Osteoblast (primary cell): ENCODE data around the gene FRMPD2. TPM values are rescaled to one million over a fixed set of nuclear protein-coding genes. Genes with fewer than 3 reads are reported as not detected.
"Not testable (repeated sequence)": the region's sequence is repeated elsewhere in the genome, so short reads cannot be mapped to it uniquely, and the experiment has no call there.

ENCODE experiments used
- DNase-seq: peaks from one replicate; pipeline ENCODE4 v3.0.0; 2011; ENCODE audit warnings: low spot score, mixed read lengths; ENCODE audit not compliant: insufficient read length; ENCODE audit errors: missing footprints
- H2AFZ ChIP-seq: 2 replicates; pipeline ENCODE4 v1.6.0; 2011; ENCODE audit warnings: mild to moderate bottlenecking, low read length
- H3K27ac ChIP-seq: 2 replicates; pipeline ENCODE4 v1.5.1; 2011; ENCODE audit warnings: mild to moderate bottlenecking, low read depth, low read length, moderate library complexity
- H3K27me3 ChIP-seq: 2 replicates; pipeline ENCODE4 v1.6.0; 2012; ENCODE audit warnings: mild to moderate bottlenecking, control low read depth, inconsistent platforms, low read length, moderate library complexity; ENCODE audit not compliant: insufficient read depth
- H3K36me3 ChIP-seq: 2 replicates; pipeline ENCODE4 v1.5.1; 2011; ENCODE audit warnings: mild to moderate bottlenecking, low read length, control low read depth, moderate library complexity; ENCODE audit not compliant: insufficient read depth
- H3K4me1 ChIP-seq: 2 replicates; pipeline ENCODE4 v1.5.1; 2011; ENCODE audit warnings: mild to moderate bottlenecking, low read length, control low read depth, moderate library complexity; ENCODE audit not compliant: insufficient read depth
- H3K4me2 ChIP-seq: 2 replicates; pipeline ENCODE4 v1.6.0; 2011; ENCODE audit warnings: mild to moderate bottlenecking, low read length; ENCODE audit not compliant: insufficient read depth
- H3K4me3 ChIP-seq: fragments of 200-600 bp; sonication (generic); 3 replicates; pipeline ENCODE4 v1.5.1; 2012; ENCODE audit warnings: mild to moderate bottlenecking, low read length, inconsistent platforms; ENCODE audit not compliant: insufficient read depth
- H3K79me2 ChIP-seq: 2 replicates; pipeline ENCODE4 v1.6.0; 2012; ENCODE audit warnings: mild to moderate bottlenecking, low read length, control low read depth, inconsistent platforms; ENCODE audit not compliant: insufficient read depth
- H3K9me3 ChIP-seq: 2 replicates; pipeline ENCODE4 v1.5.1; 2011; ENCODE audit warnings: low read depth, low read length, control low read depth
- H4K20me1 ChIP-seq: 2 replicates; pipeline ENCODE4 v1.6.0; 2012; ENCODE audit warnings: mild to moderate bottlenecking, low read length, control low read depth; ENCODE audit not compliant: insufficient read depth
- CTCF ChIP-seq: IDR thresholded peaks from 2 replicates; pipeline ENCODE4 v1.5.1; 2011; ENCODE audit warnings: mild to moderate bottlenecking, low read depth, low read length, moderate library complexity; ENCODE audit errors: extremely low read depth
- total RNA-seq: library from RNA; depleted of rRNA; stranded (reverse); fragments of >200 nt; gene quantifications from 2 replicates; pipeline ENCODE4 v1.2.3, GENCODE V29; 2012

Gene FRMPD2
- total RNA-seq, 1 donor = not detected

GRCh38 chr10:48248462-48248861 lies 26.0 kb downstream of the FRMPD2 start:
- Histone ChIP-seq H3K4me1 (no peaks in the 10 kb centered on the region), H2AFZ (no peak overlapping the region), H3K4me3 (no peak overlapping the region), H3K79me2 (no peaks in the 10 kb centered on the region), H3K9me3 (no peaks in the 10 kb centered on the region), H4K20me1 (no peaks in the 10 kb centered on the region), H3K27me3 (peaks cover 9% of the 10 kb centered on the region), H3K27ac (no peak overlapping the region), H3K4me2 (no peak overlapping the region), H3K36me3 (no peaks in the 10 kb centered on the region)
- TF ChIP-seq CTCF = no peak
- DNase-seq = no peak

GRCh38 chr10:48247680-48248079 lies 26.8 kb downstream of the FRMPD2 start:
- DNase-seq = no peak
- Histone ChIP-seq H3K79me2 (no peaks in the 10 kb centered on the region), H3K4me3 (no peak overlapping the region), H3K27me3 (peaks cover 9% of the 10 kb centered on the region), H3K9me3 (no peaks in the 10 kb centered on the region), H4K20me1 (no peaks in the 10 kb centered on the region), H3K27ac (no peak overlapping the region), H3K4me1 (no peaks in the 10 kb centered on the region), H2AFZ (no peak overlapping the region), H3K4me2 (no peak overlapping the region), H3K36me3 (no peaks in the 10 kb centered on the region)
- TF ChIP-seq CTCF = no peak

- no peaks in the 10 kb centered on the region for H3K4me1 ChIP-seq
Measured at GRCh38 chr10:48246501-48246900, 28.0 kb downstream of the FRMPD2 start.

GRCh38 chr10:48245977-48246376 lies 28.5 kb downstream of the FRMPD2 start:
- Histone ChIP-seq H3K36me3 (no peaks in the 10 kb centered on the region), H3K27ac (no peak overlapping the region), H3K79me2 (no peaks in the 10 kb centered on the region), H4K20me1 (no peaks in the 10 kb centered on the region), H3K4me2 (no peak overlapping the region), H3K27me3 (peaks cover 12% of the 10 kb centered on the region), H3K4me3 (no peak overlapping the region), H3K4me1 (no peaks in the 10 kb centered on the region), H2AFZ (no peak overlapping the region), H3K9me3 (no peaks in the 10 kb centered on the region)
- no peak for DNase-seq
- no peak for TF ChIP-seq CTCF

More at GRCh38 chr10:48246501-48246900, 28.0 kb downstream of the FRMPD2 start:
- Histone ChIP-seq H2AFZ (no peak overlapping the region), H3K79me2 (no peaks in the 10 kb centered on the region), H3K27ac (no peak overlapping the region), H3K27me3 (peaks cover 12% of the 10 kb centered on the region), H3K36me3 (no peaks in the 10 kb centered on the region), H3K9me3 (no peaks in the 10 kb centered on the region), H3K4me2 (no peak overlapping the region), H4K20me1 (no peaks in the 10 kb centered on the region), H3K4me3 (no peak overlapping the region)
- no peak for DNase-seq
- no peak for TF ChIP-seq CTCF

GRCh38 chr10:48243921-48244320 lies 30.6 kb downstream of the FRMPD2 start:
- not testable (repeated sequence) for DNase-seq, H3K4me3 ChIP-seq, H2AFZ ChIP-seq, H3K4me1 ChIP-seq, H3K79me2 ChIP-seq, H3K27ac ChIP-seq, H4K20me1 ChIP-seq, H3K36me3 ChIP-seq, H3K9me3 ChIP-seq, H3K4me2 ChIP-seq
- H3K27me3 ChIP-seq = peaks cover 21% of the 10 kb centered on the region
